ENCODE data around the gene ACOT6.
"Not testable (repeated sequence)": the region's sequence is repeated elsewhere in the genome, so short reads cannot be mapped to it uniquely, and the experiment has no call there.

DNA sequence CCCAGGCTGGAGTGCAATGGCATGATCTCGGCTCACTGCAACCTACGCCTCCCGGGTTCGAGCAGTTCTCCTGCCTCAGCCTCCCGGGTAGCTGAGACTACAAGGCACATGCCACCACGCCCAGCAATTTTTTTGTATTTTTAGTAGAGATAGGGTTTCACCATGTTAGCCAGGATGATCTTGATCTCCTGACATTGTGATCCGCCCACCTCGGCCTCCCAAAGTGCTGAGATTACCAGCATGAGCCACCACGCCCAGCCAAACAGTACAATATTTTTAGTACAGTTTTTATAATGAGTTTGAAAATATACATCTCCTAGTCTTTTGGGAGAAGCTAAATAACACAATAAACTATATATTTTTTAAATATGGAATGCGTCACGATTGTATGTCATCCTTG, 46.9 kb downstream of the ACOT6 start:
- TF ChIP-seq EZH2 (IDR thresholded peaks at IDR 0.05; ENCODE audit: borderline replicate concordance): not testable (repeated sequence)
- TF ChIP-seq, protein P1, sequence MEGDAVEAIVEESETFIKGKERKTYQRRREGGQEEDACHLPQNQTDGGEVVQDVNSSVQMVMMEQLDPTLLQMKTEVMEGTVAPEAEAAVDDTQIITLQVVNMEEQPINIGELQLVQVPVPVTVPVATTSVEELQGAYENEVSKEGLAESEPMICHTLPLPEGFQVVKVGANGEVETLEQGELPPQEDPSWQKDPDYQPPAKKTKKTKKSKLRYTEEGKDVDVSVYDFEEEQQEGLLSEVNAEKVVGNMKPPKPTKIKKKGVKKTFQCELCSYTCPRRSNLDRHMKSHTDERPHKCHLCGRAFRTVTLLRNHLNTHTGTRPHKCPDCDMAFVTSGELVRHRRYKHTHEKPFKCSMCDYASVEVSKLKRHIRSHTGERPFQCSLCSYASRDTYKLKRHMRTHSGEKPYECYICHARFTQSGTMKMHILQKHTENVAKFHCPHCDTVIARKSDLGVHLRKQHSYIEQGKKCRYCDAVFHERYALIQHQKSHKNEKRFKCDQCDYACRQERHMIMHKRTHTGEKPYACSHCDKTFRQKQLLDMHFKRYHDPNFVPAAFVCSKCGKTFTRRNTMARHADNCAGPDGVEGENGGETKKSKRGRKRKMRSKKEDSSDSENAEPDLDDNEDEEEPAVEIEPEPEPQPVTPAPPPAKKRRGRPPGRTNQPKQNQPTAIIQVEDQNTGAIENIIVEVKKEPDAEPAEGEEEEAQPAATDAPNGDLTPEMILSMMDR (IDR thresholded peaks at IDR 0.05; ENCODE audit: poor library complexity): not testable (repeated sequence)

Measured in hepatocyte (in vitro differentiated cells).